BLaER1 treated with 17β-estradiol and CSF1 and Interleukin-3, amounts not matched to agents 10 nM and 100 nM (cell line): ENCODE results near the gene RPS6KA2.

Source experiments
- H3K27ac ChIP-seq, 11 experiments: shearing (Covaris generic); formaldehyde crosslinking; 2 replicates each; pipeline ENCODE4 v1.8.1; 2022
- H3K27me3 ChIP-seq, 11 experiments: shearing (Covaris generic); formaldehyde crosslinking; 2 replicates each; pipeline ENCODE4 v1.8.1; 2022
- H3K36me3 ChIP-seq, 11 experiments: shearing (Covaris generic); formaldehyde crosslinking; 2 replicates each; pipeline ENCODE4 v1.8.1; 2022
- H3K4me1 ChIP-seq, 10 experiments: shearing (Covaris generic); formaldehyde crosslinking; 2 replicates each; pipeline ENCODE4 v1.8.1; 2022
- H3K4me2 ChIP-seq, 11 experiments: shearing (Covaris generic); formaldehyde crosslinking; 2 replicates each; pipeline ENCODE4 v1.8.1; 2022
- H3K4me3 ChIP-seq, 10 experiments: shearing (Covaris generic); formaldehyde crosslinking; 2 replicates each; pipeline ENCODE4 v1.8.1; 2022
- H3K9ac ChIP-seq, 11 experiments: shearing (Covaris generic); formaldehyde crosslinking; 2 replicates each; pipeline ENCODE4 v1.8.1; 2022
- H3K9me3 ChIP-seq, 11 experiments: shearing (Covaris generic); formaldehyde crosslinking; replicated peaks in 1 of 11; 2 replicates each; pipeline ENCODE4 v1.8.1; 2022
- H4K20me1 ChIP-seq, 11 experiments: shearing (Covaris generic); formaldehyde crosslinking; 2 replicates each; pipeline ENCODE4 v1.8.1; 2022
- Cebpa-rat ChIP-seq, 11 experiments: shearing (Covaris generic); IDR thresholded peaks; 2 replicates each; pipeline ENCODE4 v1.8.1; 2022

Gene RPS6KA2

DNA sequence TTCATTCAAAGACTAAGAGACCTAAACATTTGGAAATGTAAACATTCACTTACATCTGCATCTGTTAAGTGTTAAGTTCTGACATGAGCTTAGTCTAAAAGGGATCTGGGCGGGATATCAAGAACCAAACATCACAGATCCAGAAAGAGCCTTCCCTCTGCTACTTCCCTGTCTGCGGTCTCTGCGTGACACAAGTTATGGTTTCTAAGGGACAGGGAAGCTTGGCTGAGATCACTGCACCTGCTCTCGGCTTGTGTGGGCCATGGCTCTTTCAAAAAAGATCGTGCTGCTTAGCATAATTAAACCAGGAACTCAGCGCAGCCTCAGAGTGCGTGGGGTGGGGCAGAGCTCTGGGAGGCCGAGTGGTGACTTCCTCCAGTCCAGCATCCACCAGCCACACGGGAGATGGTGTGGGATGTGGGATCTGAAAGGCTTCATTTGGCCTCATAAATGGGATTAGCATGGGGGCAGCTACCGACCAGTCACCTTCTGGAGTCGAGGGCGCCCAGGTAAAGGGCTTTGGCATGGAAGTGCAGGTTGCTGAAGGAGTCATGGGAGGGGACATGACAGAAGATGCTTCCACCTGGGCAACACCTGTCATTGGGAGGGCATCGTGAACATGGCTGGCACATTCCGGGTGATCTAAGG lies 23.9 kb downstream of the RPS6KA2 start:
- peaks cover 0 to 19% (median 8%) of the 10 kb centered on the region in 11 experiments; a peak in 10 of 22 replicates for H3K9me3 ChIP-seq
- H3K9ac ChIP-seq, result no peak overlapping the region
- TF ChIP-seq Cebpa-rat (IDR thresholded peaks at IDR 0.05), result no peak
- peaks cover 0 to 16% (median 0%) of the 10 kb centered on the region in 11 experiments; a peak in 1 of 22 replicates for H3K36me3 ChIP-seq
- no peak overlapping the region for H3K4me3 ChIP-seq
- H4K20me1 ChIP-seq, result peaks cover 0 to 40% (median 0%) of the 10 kb centered on the region in 11 experiments; a peak in 3 of 22 replicates
- H3K27ac ChIP-seq, result no peak overlapping the region
- no peaks in the 10 kb centered on the region for H3K27me3 ChIP-seq
- H3K4me2 ChIP-seq, result no peak overlapping the region
- H3K4me1 ChIP-seq, result 0 out of 20 replicates have a peak, but pooled peaks cover 0 to 5% (median 0%) of the 10 kb centered on the region in 10 experiments

- Histone ChIP-seq H3K9me3 (peaks cover 0 to 19% (median 8%) of the 10 kb centered on the region in 11 experiments; a peak in 10 of 22 replicates), H3K27me3 (no peaks in the 10 kb centered on the region), H3K27ac (no peak overlapping the region), H4K20me1 (peaks cover 0 to 35% (median 0%) of the 10 kb centered on the region in 11 experiments; a peak in 2 of 22 replicates), H3K4me2 (no peak overlapping the region), H3K36me3 (peaks cover 0 to 16% (median 0%) of the 10 kb centered on the region in 11 experiments; a peak in 1 of 22 replicates), H3K9ac (no peak overlapping the region), H3K4me1 (peaks cover 0 to 5% (median 0%) of the 10 kb centered on the region in 10 experiments; a peak in 4 of 20 replicates), H3K4me3 (no peak overlapping the region)
- TF ChIP-seq Cebpa-rat (IDR thresholded peaks at IDR 0.05), result no peak
Measured at GRCh38 chr6:166601956-166602355, 25.1 kb downstream of the RPS6KA2 start.

DNA sequence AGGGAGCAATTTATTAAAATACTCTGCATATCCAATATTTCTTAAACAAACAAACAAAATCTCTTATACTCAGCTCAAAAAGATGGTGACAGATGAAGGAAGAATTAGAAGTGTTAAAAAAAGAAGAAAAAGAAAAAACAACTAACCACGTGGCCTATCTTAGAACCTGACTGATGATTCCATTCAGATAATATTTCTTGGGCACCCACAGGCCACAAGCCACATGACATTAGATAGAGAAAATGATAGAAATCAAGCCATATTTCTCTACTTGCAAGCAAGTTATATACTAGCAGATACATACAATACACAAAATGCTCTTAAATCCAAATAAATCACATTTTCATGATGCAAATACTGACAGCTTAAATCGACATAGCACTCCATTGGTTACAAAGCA lies 26.1 kb downstream of the RPS6KA2 start:
- Histone ChIP-seq H3K27me3 (no peaks in the 10 kb centered on the region), H3K4me1 (peaks cover 0 to 6% (median 0%) of the 10 kb centered on the region in 10 experiments; a peak in 4 of 20 replicates), H3K9me3 (peaks cover 0 to 19% (median 8%) of the 10 kb centered on the region in 11 experiments; a peak in 10 of 22 replicates), H4K20me1 (peaks cover 0 to 31% (median 0%) of the 10 kb centered on the region in 11 experiments; a peak in 2 of 22 replicates), H3K9ac (no peak overlapping the region), H3K4me2 (no peak overlapping the region), H3K27ac (no peak overlapping the region), H3K36me3 (peaks cover 0 to 20% (median 0%) of the 10 kb centered on the region in 11 experiments; a peak in 2 of 22 replicates), H3K4me3 (no peak overlapping the region)
- TF ChIP-seq Cebpa-rat (IDR thresholded peaks at IDR 0.05), result no peak

DNA sequence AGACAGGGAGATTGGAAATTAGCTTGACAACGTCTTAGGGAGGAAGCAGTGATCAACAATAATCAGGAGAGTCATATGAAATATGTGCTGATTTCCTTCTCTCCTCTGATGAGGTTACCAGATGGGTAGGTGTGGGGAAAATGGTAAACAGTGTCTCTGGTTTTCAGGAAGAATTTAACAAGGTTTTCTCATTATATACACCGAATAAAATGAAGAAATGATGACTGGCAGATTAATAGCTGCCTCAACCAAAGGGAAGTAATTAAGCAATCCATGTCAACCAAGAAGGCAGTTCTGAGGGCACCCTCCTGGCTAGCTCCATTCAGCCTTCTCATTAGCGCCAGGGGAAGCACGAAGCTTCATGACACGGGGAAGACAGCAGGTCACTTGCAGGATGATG lies 27.8 kb downstream of the RPS6KA2 start:
- H3K27me3 ChIP-seq, result no peaks in the 10 kb centered on the region
- peaks cover 0 to 20% (median 0%) of the 10 kb centered on the region in 11 experiments; a peak in 2 of 22 replicates for H3K36me3 ChIP-seq
- peaks cover 0 to 6% (median 0%) of the 10 kb centered on the region in 10 experiments; a peak in 4 of 20 replicates for H3K4me1 ChIP-seq
- TF ChIP-seq Cebpa-rat (IDR thresholded peaks at IDR 0.05), result no peak
- peak overlapping the region in 1 of 11 experiments; percentile 2; a peak in 1 of 22 replicates for H3K4me2 ChIP-seq
- H4K20me1 ChIP-seq, result peaks cover 0 to 30% (median 0%) of the 10 kb centered on the region in 11 experiments; a peak in 2 of 22 replicates
- peaks cover 0 to 19% (median 8%) of the 10 kb centered on the region in 11 experiments; a peak in 10 of 22 replicates for H3K9me3 ChIP-seq
- H3K4me3 ChIP-seq, result no peak overlapping the region
- no peak overlapping the region for H3K9ac ChIP-seq
- H3K27ac ChIP-seq, result no peak overlapping the region

DNA sequence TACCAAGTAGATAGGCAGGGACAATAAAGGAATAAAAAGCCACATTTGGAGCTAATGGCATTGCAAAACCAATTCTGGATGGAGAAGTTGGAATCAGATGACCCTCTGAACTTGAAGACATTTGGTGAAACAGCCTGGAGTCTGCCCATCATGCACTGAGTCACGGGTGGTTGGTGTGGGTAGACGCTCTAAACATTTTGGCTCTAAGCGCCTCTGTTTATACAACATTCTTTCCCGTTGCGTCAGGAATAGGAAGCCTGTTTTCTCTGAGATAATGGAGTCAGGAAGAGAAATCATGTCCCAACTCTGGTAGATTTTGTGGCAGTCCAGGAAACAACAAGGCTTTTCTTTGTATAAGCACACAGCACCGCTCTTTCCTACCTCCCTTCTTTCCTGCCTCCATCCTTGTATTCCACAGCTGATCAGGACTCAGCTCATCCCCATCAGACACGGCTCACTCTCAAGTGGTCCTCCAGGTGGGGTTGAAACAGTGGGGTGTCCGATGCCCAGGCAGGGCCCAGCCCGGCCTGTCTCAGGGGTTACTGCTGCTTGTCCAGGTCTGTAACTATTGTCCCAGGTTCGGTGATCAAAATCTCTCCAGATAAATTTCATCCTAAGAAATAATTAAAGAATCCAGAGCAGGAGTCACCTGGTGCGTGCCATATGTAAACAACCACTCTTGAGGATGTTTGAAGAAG lies 28.5 kb downstream of the RPS6KA2 start:
- Histone ChIP-seq H3K27ac (no peak overlapping the region), H3K4me2 (no peak overlapping the region), H3K4me3 (no peak overlapping the region), H3K9me3 (peaks cover 0 to 18% (median 8%) of the 10 kb centered on the region in 11 experiments; a peak in 10 of 22 replicates), H3K4me1 (peaks cover 0 to 6% (median 0%) of the 10 kb centered on the region in 10 experiments; a peak in 4 of 20 replicates), H4K20me1 (peaks cover 0 to 26% (median 0%) of the 10 kb centered on the region in 11 experiments; a peak in 2 of 22 replicates), H3K36me3 (peaks cover 0 to 19% (median 0%) of the 10 kb centered on the region in 11 experiments; a peak in 2 of 22 replicates), H3K27me3 (no peaks in the 10 kb centered on the region), H3K9ac (no peak overlapping the region)
- no peak for TF ChIP-seq Cebpa-rat (IDR thresholded peaks at IDR 0.05)

DNA sequence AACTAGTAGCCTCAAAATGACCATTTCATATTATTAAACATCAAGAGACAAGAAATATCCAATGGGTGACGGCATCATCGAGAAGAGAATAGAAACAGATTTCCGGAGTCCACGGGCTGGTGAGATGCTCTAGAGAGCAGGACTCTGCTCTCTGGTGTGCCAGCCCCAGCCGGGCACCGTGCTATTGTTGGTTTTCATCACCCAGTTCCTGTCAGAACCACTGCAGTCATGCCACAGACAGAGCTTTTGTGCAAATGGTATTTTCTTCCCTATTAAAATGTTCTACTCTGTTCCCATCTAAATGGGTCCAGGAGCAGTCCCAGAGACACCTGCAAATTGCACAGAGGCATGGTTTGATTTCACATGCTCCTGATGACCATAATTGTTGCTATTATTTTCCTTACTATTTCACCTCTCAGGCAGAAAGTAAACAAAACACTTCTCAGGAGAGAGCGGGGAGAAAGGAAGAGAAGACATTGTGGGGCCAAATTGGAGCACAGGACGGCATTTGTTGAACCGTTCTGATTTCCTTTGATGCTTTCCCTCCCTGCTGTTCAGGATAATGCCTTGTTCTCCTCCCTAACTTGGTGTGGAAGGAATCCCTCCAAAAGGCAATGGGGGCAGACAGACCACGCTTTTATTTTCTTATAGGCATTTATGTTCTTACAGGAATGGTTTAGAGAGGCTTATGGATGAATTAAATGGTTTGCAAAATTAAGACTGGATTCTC lies 29.2 kb downstream of the RPS6KA2 start:
- H3K4me1 ChIP-seq, result peaks cover 0 to 6% (median 0%) of the 10 kb centered on the region in 10 experiments; a peak in 4 of 20 replicates
- H3K36me3 ChIP-seq, result peaks cover 0 to 12% (median 0%) of the 10 kb centered on the region in 11 experiments; a peak in 1 of 22 replicates
- H3K4me2 ChIP-seq, result no peak overlapping the region
- H3K9me3 ChIP-seq, result peaks cover 0 to 13% (median 7%) of the 10 kb centered on the region in 11 experiments; a peak in 9 of 22 replicates
- H3K9ac ChIP-seq, result no peak overlapping the region
- H3K27ac ChIP-seq, result no peak overlapping the region
- no peak for TF ChIP-seq Cebpa-rat (IDR thresholded peaks at IDR 0.05)
- peaks cover 0 to 30% (median 0%) of the 10 kb centered on the region in 11 experiments; a peak in 2 of 22 replicates for H4K20me1 ChIP-seq
- no peaks in the 10 kb centered on the region for H3K27me3 ChIP-seq
- H3K4me3 ChIP-seq, result no peak overlapping the region

DNA sequence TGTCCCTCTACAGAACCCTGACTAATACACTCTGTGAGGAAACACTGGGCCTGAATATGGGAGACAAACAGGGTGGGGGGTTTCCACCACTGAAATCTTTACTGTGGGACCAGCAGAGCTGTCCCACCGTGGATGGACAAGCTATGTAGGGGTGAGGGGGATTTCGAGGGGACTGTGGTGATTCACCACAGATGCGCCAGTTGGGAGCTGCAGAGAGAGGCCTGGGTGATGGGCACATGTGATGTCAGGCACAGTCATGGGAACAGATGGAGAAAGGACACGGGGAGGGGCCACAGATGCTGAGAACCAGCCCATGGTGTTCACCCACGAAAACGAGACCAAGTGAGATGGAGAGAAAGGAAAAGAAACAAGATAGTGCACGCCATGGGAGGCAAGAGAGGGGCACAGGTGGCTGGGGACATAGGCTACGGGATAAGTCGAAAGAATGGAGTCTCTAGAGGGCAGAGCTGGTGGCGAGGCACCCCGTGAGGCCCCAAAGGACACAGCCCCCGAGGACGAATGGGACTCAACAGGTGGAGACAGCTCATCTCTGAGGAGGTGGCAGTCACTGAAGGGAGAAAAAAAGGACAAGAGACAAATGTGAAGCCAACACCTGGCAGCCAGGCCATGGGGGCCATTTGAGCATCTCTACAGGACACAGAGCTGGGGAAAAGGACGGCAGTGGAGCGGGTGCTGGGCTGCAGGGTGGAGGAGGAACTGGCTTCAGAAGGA lies 30.1 kb downstream of the RPS6KA2 start:
- no peak overlapping the region for H3K27ac ChIP-seq
- H3K4me3 ChIP-seq, result no peak overlapping the region
- no peak overlapping the region for H3K9ac ChIP-seq
- peaks cover 0 to 38% (median 0%) of the 10 kb centered on the region in 11 experiments; a peak in 2 of 22 replicates for H4K20me1 ChIP-seq
- peaks cover 0 to 10% (median 0%) of the 10 kb centered on the region in 10 experiments; a peak in 4 of 20 replicates for H3K4me1 ChIP-seq
- H3K9me3 ChIP-seq, result peaks cover 0 to 6% (median under 1%) of the 10 kb centered on the region in 11 experiments; a peak in 8 of 22 replicates
- TF ChIP-seq Cebpa-rat (IDR thresholded peaks at IDR 0.05), result no peak
- no peaks in the 10 kb centered on the region for H3K27me3 ChIP-seq
- peak overlapping the region in 4 of 11 experiments; percentile 8 to 27 (median 16); a peak in 3 of 22 replicates for H3K4me2 ChIP-seq
- H3K36me3 ChIP-seq, result peaks cover 0 to 4% (median 0%) of the 10 kb centered on the region in 11 experiments; a peak in 1 of 22 replicates

GRCh38 chr6:166595949-166596348 lies 31.1 kb downstream of the RPS6KA2 start:
- Histone ChIP-seq H4K20me1 (peaks cover 0 to 39% (median 0%) of the 10 kb centered on the region in 11 experiments; a peak in 2 of 22 replicates), H3K9ac (no peak overlapping the region), H3K9me3 (no peaks in the 10 kb centered on the region), H3K4me1 (peaks cover 0 to 11% (median 3%) of the 10 kb centered on the region in 10 experiments; a peak in 11 of 20 replicates), H3K4me3 (no peak overlapping the region), H3K4me2 (no peak overlapping the region), H3K27ac (no peak overlapping the region), H3K27me3 (no peaks in the 10 kb centered on the region), H3K36me3 (peaks cover 0 to 4% (median 0%) of the 10 kb centered on the region in 11 experiments; a peak in 1 of 22 replicates)
- TF ChIP-seq Cebpa-rat (IDR thresholded peaks at IDR 0.05), result no peak
